A673 (cell line): ENCODE measurements around the gene KCNQ1.

Source experiments
- CTCF ChIP-seq: fragments of 300-800, 200-600 bp; sonication (generic); conservative IDR thresholded peaks from 2 replicates; pipeline ENCODE4 v1.5.1; 2017; ENCODE audit warnings: low read depth, mild to moderate bottlenecking, antibody characterized with exemption, low read length, moderate library complexity, mixed read lengths
- EZH2 ChIP-seq: fragments of 200-600 bp; sonication (generic); IDR thresholded peaks from 2 replicates; pipeline ENCODE4 v1.6.1; 2017; ENCODE audit warnings: borderline replicate concordance, low read depth, mild to moderate bottlenecking, mixed read lengths, antibody characterized with exemption, low read length; ENCODE audit not compliant: poor library complexity, severe bottlenecking

- TF ChIP-seq EZH2 (no peak), CTCF (no peak)
These were observed 334.1 kb downstream of the KCNQ1 start for GRCh38 chr11:2778630-2779498.
